Measurements from ENCODE around the gene TSC22D1.

Gene TSC22D1

GRCh38 chr13:44412346-44412935 lies 163.7 kb downstream of the TSC22D1 start:
- no peak for TF ChIP-seq ZNF274 (IDR thresholded peaks at IDR 0.05; ENCODE audit: low read depth, low read length)
- no peak overlapping the region for H3K4me3 ChIP-seq (ENCODE audit: low read length)

GRCh38 chr13:44411841-44412240 lies 164.3 kb downstream of the TSC22D1 start:
- TF ChIP-seq ZNF274 (IDR thresholded peaks at IDR 0.05; ENCODE audit: low read depth, low read length) = no peak

GRCh38 chr13:44410328-44410859 lies 165.7 kb downstream of the TSC22D1 start:
- no peak overlapping the region for H3K4me3 ChIP-seq (ENCODE audit: low read length)
- TF ChIP-seq ZNF274 (IDR thresholded peaks at IDR 0.05; ENCODE audit: low read depth, low read length) = no peak

More at GRCh38 chr13:44411841-44412240, 164.3 kb downstream of the TSC22D1 start:
- H3K4me3 ChIP-seq (ENCODE audit: low read length) = no peak overlapping the region

- no peak overlapping the region for H3K4me3 ChIP-seq (ENCODE audit: low read length)
- no peak for TF ChIP-seq ZNF274 (IDR thresholded peaks at IDR 0.05; ENCODE audit: low read depth, low read length)
These were observed 166.5 kb downstream of the TSC22D1 start for GRCh38 chr13:44409595-44409994.

GRCh38 chr13:44407891-44408290 lies 168.2 kb downstream of the TSC22D1 start:
- H3K4me3 ChIP-seq (ENCODE audit: low read length) = no peak overlapping the region
- no peak for TF ChIP-seq ZNF274 (IDR thresholded peaks at IDR 0.05; ENCODE audit: low read depth, low read length)

- no peak overlapping the region for H3K4me3 ChIP-seq (ENCODE audit: low read length)
- no peak for TF ChIP-seq ZNF274 (IDR thresholded peaks at IDR 0.05; ENCODE audit: low read depth, low read length)
These were observed 168.8 kb downstream of the TSC22D1 start for GRCh38 chr13:44407379-44407778.

GRCh38 chr13:44406617-44407016 lies 169.5 kb downstream of the TSC22D1 start:
- TF ChIP-seq ZNF274 (IDR thresholded peaks at IDR 0.05; ENCODE audit: low read depth, low read length) = no peak
- no peak overlapping the region for H3K4me3 ChIP-seq (ENCODE audit: low read length)

GRCh38 chr13:44404261-44405132 lies 171.6 kb downstream of the TSC22D1 start:
- H3K4me3 ChIP-seq (ENCODE audit: low read length) = no peak overlapping the region
- TF ChIP-seq ZNF274 (IDR thresholded peaks at IDR 0.05; ENCODE audit: low read depth, low read length) = no peak

GRCh38 chr13:44403461-44404056 lies 172.6 kb downstream of the TSC22D1 start:
- H3K4me3 ChIP-seq (ENCODE audit: low read length) = no peak overlapping the region

GRCh38 chr13:44402899-44403445 lies 173.2 kb downstream of the TSC22D1 start:
- TF ChIP-seq ZNF274 (IDR thresholded peaks at IDR 0.05; ENCODE audit: low read depth, low read length) = no peak
- no peak overlapping the region for H3K4me3 ChIP-seq (ENCODE audit: low read length)

More at GRCh38 chr13:44403461-44404056, 172.6 kb downstream of the TSC22D1 start:
- TF ChIP-seq ZNF274 (IDR thresholded peaks at IDR 0.05; ENCODE audit: low read depth, low read length) = no peak

GRCh38 chr13:44401577-44401976 lies 174.6 kb downstream of the TSC22D1 start:
- no peak overlapping the region for H3K4me3 ChIP-seq (ENCODE audit: low read length)
- TF ChIP-seq ZNF274 (IDR thresholded peaks at IDR 0.05; ENCODE audit: low read depth, low read length) = no peak

- no peak overlapping the region for H3K4me3 ChIP-seq (ENCODE audit: low read length)
- no peak for TF ChIP-seq ZNF274 (IDR thresholded peaks at IDR 0.05; ENCODE audit: low read depth, low read length)
These were observed 175.4 kb downstream of the TSC22D1 start for GRCh38 chr13:44400736-44401135.

GRCh38 chr13:44399074-44399473 lies 177.1 kb downstream of the TSC22D1 start:
- TF ChIP-seq ZNF274 (IDR thresholded peaks at IDR 0.05; ENCODE audit: low read depth, low read length) = no peak
- H3K4me3 ChIP-seq (ENCODE audit: low read length) = no peak overlapping the region

- no peak for TF ChIP-seq ZNF274 (IDR thresholded peaks at IDR 0.05; ENCODE audit: low read depth, low read length)
- no peak overlapping the region for H3K4me3 ChIP-seq (ENCODE audit: low read length)
These were observed 177.5 kb downstream of the TSC22D1 start for GRCh38 chr13:44398606-44399005.
